HL-60/S4 (cell line): Measurements from ENCODE around the gene CAVIN1.
"Not testable (repeated sequence)": the region's sequence is repeated elsewhere in the genome, so short reads cannot be mapped to it uniquely, and the experiment has no call there.

Experiments
- in situ Hi-C: fragments of 300-500 bp; cut with MboI; formaldehyde crosslinking; loops from 2 replicates; pipeline ENCODE4 v1.14.3; 2022; ENCODE audit warnings: low sequenced_read_pairs

Gene CAVIN1, protein sequence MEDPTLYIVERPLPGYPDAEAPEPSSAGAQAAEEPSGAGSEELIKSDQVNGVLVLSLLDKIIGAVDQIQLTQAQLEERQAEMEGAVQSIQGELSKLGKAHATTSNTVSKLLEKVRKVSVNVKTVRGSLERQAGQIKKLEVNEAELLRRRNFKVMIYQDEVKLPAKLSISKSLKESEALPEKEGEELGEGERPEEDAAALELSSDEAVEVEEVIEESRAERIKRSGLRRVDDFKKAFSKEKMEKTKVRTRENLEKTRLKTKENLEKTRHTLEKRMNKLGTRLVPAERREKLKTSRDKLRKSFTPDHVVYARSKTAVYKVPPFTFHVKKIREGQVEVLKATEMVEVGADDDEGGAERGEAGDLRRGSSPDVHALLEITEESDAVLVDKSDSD

DNA sequence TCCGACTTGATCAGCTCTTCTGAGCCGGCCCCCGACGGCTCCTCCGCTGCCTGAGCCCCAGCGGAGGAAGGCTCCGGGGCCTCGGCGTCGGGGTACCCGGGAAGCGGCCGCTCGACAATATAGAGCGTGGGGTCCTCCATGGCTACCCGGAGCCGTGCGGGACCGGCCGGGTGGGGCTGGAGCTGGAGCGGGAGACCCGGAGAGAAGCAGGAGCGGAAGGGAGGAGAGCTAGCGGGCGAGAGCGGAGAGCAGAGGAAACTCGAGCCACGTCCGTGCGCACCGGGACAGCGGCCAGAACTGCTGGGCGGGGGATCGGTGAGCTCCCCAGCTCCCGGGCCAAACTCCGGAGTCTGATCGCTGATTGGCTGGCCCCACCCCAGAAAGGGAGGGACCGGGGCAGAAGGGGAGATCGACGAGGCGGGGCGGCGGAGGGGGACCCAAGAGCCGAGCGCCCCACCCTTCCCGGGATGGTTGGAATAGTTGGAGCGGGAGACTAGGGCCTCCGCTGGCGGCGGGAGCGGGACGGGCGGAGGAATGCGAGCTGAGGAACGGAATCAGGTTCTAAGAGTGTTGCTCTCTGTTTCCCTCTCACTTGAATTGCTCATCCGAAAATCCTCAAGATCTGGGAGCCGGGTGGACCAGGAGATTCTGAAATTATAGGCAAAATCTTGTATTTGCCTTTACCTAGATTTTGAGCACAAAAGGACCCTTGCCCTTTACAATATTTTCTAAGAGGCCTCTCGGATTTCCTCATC lies at the start of gene CAVIN1:
CAVIN1 (minus strand) TSS at position 299 of the 755 bp plus-strand sequence; CDS start at position 140, 159 bp downstream.
- in situ Hi-C loops = no loop called here

DNA sequence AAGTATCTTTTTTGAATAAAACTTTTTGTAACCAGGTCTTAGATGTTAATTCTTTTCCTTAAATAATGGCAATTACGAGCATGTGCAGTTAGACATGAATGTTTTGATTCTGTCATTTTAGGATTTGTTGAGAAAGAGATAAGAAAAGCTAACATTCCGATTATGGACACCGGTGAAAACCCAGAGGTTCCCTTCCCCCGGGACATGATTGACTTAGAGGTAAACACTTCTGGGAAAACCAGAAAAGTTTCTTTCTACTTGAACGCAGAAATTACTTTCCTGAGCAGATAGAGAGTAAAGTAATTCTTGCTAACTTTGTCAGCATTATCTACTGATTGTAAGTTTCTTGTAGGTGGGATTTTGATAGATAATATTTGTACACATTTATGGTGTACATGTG lies 44.8 kb upstream of the CAVIN1 start:
- in situ Hi-C loops = no loop called here

DNA sequence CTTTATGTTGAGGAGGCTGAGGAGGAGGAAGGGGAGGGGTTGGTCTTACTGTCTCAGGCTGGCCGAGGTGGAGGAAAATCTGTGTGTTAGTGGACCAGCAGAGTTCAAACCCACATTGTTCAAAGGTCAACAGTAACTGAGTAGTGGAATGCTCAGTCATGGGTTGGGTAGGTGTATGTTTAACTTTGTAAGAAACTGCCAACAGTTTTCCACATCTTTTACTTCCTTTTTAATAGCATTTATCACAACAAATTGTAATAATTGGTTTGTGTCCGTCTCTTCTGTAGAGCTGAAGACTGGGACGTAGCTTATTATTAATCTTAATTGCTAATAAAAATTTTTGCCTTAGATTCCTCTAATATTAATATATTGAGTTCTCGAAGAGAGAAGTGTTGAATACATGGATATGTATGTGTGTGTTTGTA lies 40.9 kb upstream of the CAVIN1 start:
- in situ Hi-C loops = no loop called here

- in situ Hi-C loops = no loop called here
These were observed 37.3 kb upstream of the CAVIN1 start for GRCh38 chr17:42460371-42460770.

DNA sequence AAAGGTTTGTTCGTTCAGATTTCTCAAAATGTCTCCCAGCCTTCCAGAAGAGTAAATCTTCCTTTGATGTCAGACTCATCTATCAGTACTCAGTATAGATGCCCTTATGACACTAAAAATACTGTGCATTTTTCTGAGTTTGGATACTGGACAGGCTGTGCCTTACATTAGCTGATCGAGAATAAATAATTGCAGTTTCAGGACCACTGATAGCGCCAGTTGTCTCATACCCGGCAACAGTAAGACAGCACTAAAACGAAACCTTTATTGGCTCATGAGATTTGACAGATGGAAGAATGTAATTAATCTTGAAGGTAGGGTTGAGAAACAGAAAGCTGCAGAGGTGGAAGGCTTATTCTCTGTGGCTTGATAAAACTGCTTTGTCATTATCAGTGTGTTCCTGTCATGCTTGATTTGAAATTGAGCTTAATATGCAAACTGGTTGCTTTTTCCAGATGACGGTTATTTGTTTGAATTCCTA lies 36.8 kb upstream of the CAVIN1 start:
- in situ Hi-C loops = no loop called here

GRCh38 chr17:42459256-42459800 lies 36.3 kb upstream of the CAVIN1 start:
- in situ Hi-C loops = no loop called here

GRCh38 chr17:42458497-42459255 lies 35.6 kb upstream of the CAVIN1 start, which contains the start of gene ATP6V0A1:
TSS of gene ATP6V0A1 (plus strand) at chr17:42458878. CDS start at chr17:42460895, 2,017 bp downstream.
- in situ Hi-C loops = no loop called here

DNA sequence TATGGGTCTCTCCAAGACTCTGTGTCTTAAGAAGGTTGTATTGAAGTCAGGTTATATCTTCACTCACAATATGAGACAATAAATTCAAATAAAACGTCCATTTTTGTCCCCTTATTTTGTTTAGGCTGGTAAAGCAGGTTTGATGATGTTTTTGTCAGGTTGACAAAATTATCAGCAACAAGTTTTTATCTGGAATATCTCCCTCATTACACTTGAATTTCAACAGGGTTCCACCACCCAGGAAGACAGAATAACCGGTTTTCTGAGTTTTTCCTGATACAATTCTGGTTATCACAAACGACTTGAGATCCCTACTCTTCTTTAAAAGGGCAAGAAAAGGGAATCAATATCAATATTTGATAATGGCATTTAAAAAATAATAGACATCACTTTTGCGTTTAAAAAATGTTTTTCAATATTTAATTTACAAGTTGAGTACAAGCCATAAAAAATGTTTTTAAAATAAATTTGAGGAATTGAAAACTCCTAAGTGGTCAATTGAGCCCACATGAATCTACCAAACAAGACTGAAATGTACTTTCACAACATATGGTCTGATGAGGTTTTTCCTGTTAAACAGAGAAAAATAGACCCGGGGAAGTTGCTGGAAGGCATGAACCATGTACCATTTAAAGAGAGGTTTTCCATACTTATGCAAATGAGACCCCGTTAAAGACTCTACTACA lies 34.2 kb upstream of the CAVIN1 start:
- in situ Hi-C loops = no loop called here

DNA sequence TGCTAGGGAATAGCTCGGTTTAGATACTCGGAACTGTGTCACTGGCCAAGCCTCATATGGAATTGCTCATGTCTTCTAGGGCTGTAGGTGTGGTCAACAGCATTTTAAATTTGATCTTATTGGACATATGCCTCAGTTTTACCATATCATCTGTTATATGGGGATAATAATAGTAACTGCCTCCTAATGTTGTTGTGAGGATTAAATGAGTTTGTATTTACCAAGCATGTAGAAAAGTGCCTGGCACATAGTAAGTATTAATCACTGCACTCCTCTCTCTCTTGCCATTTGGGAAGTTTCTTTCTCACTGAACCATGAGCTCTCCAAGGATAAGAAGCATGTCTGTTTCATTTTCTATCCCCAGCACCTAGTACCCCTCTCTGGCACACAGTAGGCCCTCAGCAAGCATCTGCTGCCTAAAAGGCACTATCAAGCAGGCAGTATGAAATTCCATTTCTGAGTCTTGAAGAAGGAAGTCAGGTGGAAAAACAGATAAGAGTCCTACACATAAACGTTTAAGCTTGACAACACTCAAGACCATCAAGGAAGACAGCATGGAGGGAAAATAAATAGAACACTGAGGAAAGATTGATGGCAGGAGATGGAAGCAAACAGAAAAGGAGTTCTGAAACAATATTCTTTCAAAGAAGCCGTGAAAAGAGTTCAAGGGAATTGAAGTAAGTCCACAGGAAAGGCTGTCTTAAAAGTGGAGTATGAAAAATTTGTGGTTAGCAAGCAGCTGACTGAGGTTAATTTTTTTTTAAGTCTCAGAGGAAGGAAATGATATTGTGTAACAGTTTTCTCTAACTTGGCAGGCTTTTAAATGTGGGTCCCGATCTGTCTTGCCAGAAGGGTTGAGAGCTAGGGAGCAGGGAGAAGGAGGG lies 33.4 kb upstream of the CAVIN1 start:
- in situ Hi-C loops = no loop called here

- in situ Hi-C loops = not testable (repeated sequence)
These were observed 31.9 kb upstream of the CAVIN1 start for GRCh38 chr17:42454987-42455386.

GRCh38 chr17:42453439-42453838 lies 30.4 kb upstream of the CAVIN1 start:
- in situ Hi-C loops = no loop called here

GRCh38 chr17:42451270-42451669 lies 28.2 kb upstream of the CAVIN1 start:
- in situ Hi-C loops = not testable (repeated sequence)

GRCh38 chr17:42449838-42450237 lies 26.8 kb upstream of the CAVIN1 start:
- in situ Hi-C loops = not testable (repeated sequence)

- in situ Hi-C loops = not testable (repeated sequence)
These were observed 26.1 kb upstream of the CAVIN1 start for GRCh38 chr17:42449176-42449575.

- in situ Hi-C loops = no loop called here
These were observed 19.1 kb upstream of the CAVIN1 start for GRCh38 chr17:42442196-42442565.

GRCh38 chr17:42441371-42442195 lies 18.5 kb upstream of the CAVIN1 start:
- in situ Hi-C loops = no loop called here

- in situ Hi-C loops = no loop called here
These were observed 15.8 kb upstream of the CAVIN1 start for GRCh38 chr17:42438600-42439567.
